Stimulated activated CD8-positive, alpha-beta memory T cell treated with anti-CD3 and anti-CD28 coated beads, Interleukin-4, amount 100 ng/mL, for 24 hours (primary cell): ENCODE data around the gene LCE2D.
A peak's percentile ranks its signal among the peaks of the same experiment; 100 is the strongest.
"Not testable (repeated sequence)": the region's sequence is repeated elsewhere in the genome, so short reads cannot be mapped to it uniquely, and the experiment has no call there.

Experiments
- DNase-seq: peaks from one replicate; pipeline ENCODE4 v3.0.0-alpha.2; 2020; ENCODE audit warnings: low read depth

LCE2D gene, protein sequence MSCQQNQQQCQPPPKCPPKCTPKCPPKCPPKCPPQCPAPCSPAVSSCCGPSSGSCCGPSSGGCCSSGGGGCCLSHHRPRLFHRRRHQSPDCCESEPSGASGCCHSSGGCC

GRCh38 chr1:152663098-152663497 is at the start of gene LCE2D:
TSS of gene LCE2D (plus strand) at chr1:152663380. CDS start at chr1:152664106, 726 bp downstream.
- DNase-seq, result no peak

GRCh38 chr1:152613511-152613910 is 49.7 kb upstream of the LCE2D start, which contains the start of gene LCE3B:
TSS of gene LCE3B (plus strand) at chr1:152613811. CDS start at chr1:152613811, 0 bp downstream.
- no peak for DNase-seq

DNA sequence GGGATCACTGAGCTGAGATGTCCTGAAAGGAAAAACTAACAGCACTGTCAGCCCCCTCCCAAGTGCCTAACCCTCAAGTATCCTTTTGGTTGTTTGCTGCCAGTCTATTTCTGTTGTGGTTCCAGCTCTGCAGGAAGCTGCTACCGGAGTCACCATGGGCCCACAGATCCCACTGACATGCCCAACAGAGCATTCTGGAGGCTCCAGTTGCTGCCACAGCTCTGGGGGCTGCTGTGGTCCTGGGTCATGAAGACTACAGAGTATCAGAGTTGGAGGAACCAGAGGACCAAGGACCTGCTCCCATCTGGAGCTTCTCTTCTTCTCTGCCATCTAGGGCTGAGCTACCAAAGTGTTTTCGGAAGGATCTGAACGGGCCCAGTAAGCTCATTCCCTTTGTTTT is 41.2 kb upstream of the LCE2D start:
- DNase-seq, result no peak

GRCh38 chr1:152622803-152623202 is 40.4 kb upstream of the LCE2D start, which contains the start of gene LCE3A:
TSS of gene LCE3A (minus strand) at chr1:152623103. CDS start at chr1:152623103, 0 bp downstream.
- no peak for DNase-seq

GRCh38 chr1:152623203-152623844 is 39.9 kb upstream of the LCE2D start:
- no peak for DNase-seq

DNA sequence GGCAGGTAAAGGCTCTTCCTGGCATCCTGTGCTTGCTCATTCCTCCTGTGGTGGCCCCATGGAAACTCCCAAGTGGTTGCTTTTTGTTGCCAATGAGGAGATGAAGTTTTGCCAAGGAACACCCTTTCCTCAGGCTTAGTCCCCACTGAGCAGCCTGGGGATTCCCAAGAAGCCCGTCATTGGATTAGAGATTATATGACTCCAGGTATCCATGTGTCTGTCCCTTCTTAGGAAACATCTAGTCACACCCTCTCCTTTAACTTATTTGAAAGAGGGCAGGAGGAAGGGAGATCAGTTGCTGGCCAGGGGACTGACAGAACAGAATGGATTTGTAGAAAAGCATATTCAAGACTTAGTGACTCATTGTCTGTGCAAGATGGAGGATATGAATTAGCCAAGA is 36.4 kb upstream of the LCE2D start:
- no peak for DNase-seq

DNA sequence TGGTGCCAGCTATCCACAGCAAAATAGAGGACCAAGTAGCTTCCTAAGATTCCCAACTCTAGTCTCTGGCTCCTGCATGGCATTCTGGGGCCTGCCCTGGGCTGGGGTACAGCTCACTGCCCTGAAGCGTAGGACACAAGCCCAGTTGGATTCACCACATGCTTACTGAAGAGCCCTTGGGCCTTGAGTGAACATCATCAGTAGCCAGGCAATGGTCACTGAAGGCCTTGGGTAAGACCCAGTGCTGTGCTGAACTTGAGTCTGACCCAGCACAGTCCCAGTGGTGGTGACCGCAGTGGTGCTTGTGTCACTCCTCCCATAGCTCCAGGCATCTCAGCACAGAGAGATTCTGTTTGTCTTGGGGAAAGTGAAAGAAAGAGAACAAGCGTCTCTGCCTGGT is 32.6 kb upstream of the LCE2D start:
- DNase-seq, result no peak

DNA sequence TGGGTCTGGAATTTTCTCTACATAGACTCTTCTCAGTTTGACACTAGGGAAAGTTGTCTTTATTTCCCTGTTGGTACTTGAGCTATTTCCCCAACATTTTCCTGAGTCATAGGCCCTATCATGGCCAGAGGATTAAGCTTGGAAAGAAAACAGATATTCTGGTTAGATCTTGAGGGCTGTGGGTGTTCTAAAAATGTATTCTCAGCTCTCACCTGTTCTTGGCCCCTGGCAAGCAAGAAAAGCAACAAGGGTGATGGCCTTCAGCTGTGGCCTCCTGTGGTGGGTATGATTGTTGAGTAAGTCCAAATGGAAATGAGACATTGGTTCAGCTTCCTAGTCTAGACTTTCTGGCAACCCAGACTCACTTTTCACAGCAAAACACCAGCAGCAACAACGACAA is 22.8 kb upstream of the LCE2D start:
- no peak for DNase-seq

DNA sequence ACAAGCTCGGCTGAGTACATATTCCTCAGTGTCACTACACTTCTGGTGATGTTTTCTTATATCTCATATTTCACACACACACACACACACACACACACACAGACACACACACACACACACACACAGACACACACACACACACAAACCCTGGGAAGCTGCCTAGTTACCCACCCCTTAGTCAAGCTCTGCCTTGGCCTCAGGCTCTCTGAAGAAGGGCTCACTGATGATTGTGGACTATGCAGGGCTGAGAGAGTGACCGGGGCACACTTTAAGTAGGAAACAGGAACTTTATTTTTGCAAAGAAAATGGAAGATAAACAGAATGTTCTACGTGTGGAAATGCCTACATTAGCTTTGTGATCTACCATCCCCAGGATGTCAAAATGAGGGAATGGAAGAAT is 19.2 kb upstream of the LCE2D start:
- DNase-seq, result no peak

GRCh38 chr1:152645146-152645545 is 18.0 kb upstream of the LCE2D start:
- DNase-seq, result no peak

DNA sequence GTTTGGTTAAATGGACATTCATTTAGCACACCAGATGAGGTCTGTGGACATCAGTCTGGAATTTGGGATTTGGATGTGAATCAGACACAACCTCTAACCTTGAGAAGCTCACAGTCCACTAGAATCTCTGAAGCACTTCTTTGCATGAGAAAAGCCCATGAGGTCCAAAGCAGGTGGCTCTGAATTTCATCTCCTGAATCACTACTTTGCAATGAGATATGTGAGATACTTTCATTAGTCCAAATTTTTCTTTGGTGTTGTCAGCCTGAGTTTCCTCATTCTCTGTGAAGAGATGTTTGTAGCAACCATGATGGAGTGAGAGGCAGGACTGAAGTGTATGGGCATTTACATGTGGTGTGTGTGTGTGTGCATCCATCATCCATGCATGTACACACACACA is 16.5 kb upstream of the LCE2D start:
- DNase-seq, result no peak

GRCh38 chr1:152654110-152654509 is 9.1 kb upstream of the LCE2D start:
- DNase-seq, result peak; percentile 9

DNA sequence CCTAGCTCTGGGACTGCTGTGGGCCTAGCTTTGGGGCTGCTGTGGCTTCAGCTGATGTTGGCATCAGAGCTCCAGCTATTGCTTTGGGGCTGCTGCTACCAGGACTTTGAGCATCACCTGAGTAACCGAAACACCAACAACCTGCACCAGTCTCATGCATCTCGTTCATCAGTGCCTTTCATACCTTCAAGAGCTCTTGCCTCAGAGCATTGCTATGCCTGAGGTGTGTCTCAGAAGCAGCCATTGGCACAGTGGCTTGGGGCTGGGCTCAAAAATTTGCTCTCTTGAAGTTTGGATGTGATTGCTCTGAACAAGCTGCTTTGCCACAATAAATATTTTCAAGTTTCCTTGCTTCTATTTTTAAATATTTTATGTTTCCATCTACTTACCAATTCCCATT is 6.7 kb upstream of the LCE2D start:
- DNase-seq, result no peak

DNA sequence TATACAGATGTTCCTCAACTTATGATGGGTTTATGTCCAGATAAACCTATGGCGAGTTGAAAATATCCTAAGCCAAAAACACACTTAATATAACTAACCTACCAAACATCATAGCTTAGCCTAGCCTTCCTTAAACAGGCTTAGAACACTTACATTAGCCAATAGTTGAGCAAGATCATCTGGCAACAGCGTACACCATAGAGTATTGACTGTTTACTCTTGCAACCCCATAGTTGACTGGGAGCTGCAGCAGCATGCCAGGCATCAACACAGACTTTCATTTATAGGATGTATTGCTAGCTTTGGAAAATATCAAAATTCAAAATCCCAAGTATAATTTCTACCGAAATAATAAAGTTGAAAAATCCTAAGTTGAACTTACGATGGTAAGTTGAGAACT is 5.5 kb upstream of the LCE2D start:
- DNase-seq, result no peak

GRCh38 chr1:152658649-152659048 is 4.5 kb upstream of the LCE2D start:
- DNase-seq, result no peak

DNA sequence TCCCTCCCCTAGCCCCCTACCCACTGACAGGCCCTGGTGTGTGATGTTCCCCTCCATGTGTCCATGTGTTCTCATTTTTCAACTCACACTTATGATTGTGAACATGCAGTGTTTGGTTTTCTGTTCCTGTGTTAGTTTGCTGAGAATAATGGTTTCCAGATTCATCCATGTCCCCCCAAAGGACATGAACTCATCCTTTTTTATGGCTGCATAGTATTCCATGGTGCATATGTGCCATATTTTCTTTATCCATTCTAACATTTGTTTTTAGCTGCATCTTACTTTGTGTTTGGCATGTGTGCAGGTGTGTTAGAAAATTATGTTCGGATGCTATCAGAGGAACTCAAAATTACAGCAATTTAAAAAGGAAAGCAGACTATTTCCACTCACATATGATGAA is 3.0 kb downstream of the LCE2D start:
- not testable (repeated sequence) for DNase-seq

- DNase-seq, result no peak
These were observed 4.5 kb downstream of the LCE2D start for GRCh38 chr1:152667648-152668047.

- no peak for DNase-seq
These were observed 9.8 kb downstream of the LCE2D start for GRCh38 chr1:152673016-152673415.

DNA sequence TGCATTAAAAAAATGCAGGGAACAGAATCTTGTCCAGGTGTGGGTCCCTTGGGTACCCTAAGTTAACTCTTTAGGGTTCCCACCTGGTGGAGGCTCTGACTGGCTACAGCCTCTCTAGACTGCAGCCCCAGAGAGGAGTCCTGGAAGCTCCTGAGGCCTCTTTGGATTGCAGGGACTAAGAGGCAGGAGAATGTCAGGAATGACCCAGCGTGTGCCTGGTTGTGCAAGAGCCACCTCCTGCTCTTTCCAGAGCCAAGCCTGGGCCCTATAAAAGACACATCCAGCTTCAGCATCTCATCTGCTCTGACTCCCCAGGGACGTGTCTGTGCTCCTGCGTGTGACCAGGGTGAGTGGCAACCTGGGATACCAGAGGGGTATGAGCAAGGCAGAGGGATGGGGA is 11.8 kb downstream of the LCE2D start, which contains the start of gene LCE2C:
Gene LCE2C, plus strand, starts transcription at position 297 of the 400 bp plus-strand sequence. CDS start 737 bp downstream, outside the sequence.
- DNase-seq, result not testable (repeated sequence)

GRCh38 chr1:152679459-152679858 is 16.3 kb downstream of the LCE2D start:
- DNase-seq, result no peak

- DNase-seq, result no peak
These were observed 18.4 kb downstream of the LCE2D start for GRCh38 chr1:152681616-152682015.

GRCh38 chr1:152683846-152684245 is 20.7 kb downstream of the LCE2D start:
- no peak for DNase-seq

- DNase-seq, result not testable (repeated sequence)
These were observed 22.6 kb downstream of the LCE2D start, which contains the start of gene LCE2B for GRCh38 chr1:152685823-152686222. TSS of gene LCE2B (plus strand) at chr1:152686123. CDS start at chr1:152686844, 721 bp downstream.
